Stimulated activated CD8-positive, alpha-beta memory T cell treated with anti-CD3 and anti-CD28 coated beads, Interleukin-7, amount 100 ng/mL, for 24 hours (primary cell): ENCODE measurements around the gene CHST11.

Source experiments
- DNase-seq: peaks from one replicate; pipeline ENCODE4 v3.0.0-alpha.2; 2020; ENCODE audit warnings: low read depth

The CHST11 gene

DNA sequence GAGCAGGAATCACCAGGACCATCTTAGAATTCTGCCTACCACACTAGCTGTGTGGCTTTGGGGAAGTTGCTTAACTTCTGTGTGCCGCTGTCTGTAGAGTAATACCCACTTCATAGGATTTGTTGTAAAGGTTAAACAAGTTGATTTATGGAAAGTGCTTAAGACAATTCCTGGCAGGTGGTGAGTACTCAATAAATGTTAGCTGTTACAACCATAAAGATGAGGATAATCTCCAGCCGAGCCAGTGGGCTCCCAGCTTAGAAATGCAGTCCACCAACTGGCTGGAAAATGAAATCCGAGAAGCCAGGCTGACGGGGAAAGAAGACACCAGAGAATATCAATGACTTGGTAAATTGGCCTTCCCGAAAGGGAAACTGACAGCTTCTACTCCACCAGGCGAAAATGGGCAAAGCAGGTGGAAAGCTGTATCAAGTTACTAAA, 173.5 kb downstream of the CHST11 start:
- no peak for DNase-seq

DNA sequence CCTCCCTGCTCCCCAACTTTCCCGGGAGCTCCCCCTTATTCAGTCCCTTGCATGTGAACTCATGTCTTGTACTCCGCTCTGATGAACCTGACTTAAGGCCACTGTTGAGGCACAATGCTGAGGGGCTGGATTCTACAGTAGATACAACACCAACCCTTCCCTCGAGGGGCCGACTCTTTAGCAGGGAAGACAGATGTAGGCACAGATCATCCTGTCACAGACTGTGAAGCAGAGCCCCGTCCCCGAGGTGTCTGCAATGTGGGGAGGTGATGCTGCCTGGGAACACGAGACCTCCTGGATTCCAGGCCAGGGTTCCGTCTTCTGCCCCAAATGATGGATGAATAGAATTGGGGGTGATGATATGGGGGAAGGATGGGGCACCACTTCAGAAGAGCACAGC, 175.1 kb downstream of the CHST11 start:
- DNase-seq, result no peak

DNA sequence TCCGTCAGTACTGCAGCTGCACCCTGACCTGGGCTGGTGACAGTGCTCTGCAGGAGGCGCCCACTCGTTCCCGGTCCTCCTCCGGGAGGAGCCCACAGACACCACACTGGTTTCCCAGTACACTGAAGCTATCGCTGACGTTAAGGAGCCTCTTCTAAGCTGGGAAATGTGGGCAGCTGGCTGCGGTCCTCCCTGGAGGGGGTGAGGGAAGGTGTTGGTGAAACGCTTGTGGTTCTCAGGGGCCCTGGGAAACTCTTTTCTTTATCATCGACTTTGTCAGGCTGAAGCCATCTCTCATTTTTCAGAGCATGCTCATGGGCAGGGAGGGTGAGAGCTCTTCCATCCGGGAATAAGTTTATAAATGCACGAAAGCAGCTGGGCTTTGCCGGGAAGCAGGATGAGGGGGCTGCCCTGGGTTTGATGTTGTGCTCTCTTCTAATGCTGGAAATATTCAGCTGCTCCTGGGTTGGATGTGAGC, 176.0 kb downstream of the CHST11 start:
- DNase-seq, result no peak

DNA sequence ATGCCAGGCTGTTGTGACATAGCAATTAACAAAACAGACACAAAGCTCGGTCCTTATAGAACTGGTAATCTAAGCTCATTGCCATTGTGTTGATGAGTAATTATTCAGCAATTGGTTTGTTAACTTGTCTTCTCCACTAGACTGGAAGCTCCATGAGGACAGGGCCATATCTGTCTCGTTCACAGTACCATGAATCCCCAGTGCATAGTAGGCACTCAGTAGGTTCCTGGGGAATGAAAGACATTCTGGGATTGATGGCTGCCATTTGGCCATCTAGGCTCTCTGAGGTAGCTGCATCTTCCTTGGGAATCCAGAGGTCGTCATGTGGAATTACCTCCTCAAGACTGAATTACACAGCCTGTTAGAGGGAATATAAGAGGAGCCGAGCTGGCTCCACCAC, 177.3 kb downstream of the CHST11 start:
- no peak for DNase-seq

DNA sequence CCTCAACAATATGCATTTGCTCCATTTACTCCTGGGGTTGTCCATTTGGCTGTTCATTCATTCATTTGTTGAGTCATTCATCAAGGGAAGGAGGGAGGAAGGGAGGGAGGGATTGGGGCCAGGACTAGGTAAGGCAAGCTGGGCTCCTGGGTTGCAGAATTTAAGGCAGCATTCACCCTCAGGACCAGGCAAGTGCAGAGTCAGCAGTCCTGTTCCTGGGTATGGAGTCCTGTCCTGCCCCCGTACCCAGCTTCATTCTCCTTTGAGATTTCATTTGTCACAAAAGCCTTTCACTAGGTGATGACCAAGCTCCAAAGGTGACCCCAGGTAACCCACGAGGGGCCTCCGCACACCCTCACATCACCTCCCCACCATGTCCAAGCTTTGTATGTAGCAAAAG, 178.1 kb downstream of the CHST11 start:
- DNase-seq, result no peak

- no peak for DNase-seq
These were observed 179.0 kb downstream of the CHST11 start for GRCh38 chr12:104635607-104636343.

DNA sequence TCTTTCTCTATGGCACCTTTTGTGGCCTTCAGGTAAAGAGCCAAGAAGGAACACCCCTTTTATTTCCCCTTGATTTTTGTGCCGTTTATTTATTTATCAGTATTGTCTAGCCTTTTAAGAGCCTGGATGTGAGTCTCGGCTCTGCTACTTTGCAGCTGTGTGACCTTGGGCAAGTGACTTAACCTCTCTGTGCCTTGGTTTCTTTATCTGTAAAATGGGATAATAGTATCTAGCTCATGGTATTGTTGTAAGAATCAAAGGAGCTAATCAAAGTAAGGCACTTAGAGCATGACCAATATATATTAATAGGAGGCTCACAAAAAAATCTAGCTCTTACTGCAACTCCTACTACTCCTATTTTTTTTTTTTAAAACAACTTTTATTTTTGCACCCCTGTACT, 179.7 kb downstream of the CHST11 start:
- DNase-seq, result no peak

GRCh38 chr12:104637604-104638003, 180.9 kb downstream of the CHST11 start:
- DNase-seq, result no peak

DNA sequence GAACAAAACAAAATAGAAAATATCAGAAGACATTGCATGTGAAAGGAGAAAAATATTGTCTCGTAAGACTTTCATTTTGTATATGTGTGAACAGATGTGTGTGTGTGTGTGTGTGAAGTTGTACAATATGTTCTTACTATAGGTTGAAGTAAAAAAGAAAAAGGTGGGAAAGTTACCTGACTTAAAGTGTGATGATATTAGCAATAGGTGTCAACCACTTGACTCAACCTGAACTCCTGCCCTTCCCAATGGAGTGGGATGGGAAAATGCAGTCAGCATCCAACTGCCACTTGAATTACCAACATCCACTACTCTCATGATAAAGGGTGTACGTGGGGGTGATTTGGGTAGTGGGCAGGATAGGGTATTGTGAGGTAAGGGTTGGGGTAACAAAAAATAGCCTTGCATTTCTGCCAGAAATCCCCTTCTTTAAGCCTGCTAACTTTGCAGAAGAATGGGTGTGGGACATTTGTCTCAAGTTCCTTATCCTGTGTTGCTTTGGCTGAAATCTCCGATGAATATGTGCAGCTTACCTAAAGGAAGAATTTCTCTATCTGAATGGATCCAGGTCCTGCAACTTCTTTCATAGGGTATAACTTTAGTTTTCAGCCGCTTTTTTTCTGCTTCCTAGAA, 181.6 kb downstream of the CHST11 start:
- DNase-seq, result no peak

- no peak for DNase-seq
These were observed 182.1 kb downstream of the CHST11 start for GRCh38 chr12:104638851-104639240.

GRCh38 chr12:104640956-104641355, 184.2 kb downstream of the CHST11 start:
- DNase-seq, result no peak

- no peak for DNase-seq
These were observed 185.1 kb downstream of the CHST11 start for GRCh38 chr12:104641862-104642261.

DNA sequence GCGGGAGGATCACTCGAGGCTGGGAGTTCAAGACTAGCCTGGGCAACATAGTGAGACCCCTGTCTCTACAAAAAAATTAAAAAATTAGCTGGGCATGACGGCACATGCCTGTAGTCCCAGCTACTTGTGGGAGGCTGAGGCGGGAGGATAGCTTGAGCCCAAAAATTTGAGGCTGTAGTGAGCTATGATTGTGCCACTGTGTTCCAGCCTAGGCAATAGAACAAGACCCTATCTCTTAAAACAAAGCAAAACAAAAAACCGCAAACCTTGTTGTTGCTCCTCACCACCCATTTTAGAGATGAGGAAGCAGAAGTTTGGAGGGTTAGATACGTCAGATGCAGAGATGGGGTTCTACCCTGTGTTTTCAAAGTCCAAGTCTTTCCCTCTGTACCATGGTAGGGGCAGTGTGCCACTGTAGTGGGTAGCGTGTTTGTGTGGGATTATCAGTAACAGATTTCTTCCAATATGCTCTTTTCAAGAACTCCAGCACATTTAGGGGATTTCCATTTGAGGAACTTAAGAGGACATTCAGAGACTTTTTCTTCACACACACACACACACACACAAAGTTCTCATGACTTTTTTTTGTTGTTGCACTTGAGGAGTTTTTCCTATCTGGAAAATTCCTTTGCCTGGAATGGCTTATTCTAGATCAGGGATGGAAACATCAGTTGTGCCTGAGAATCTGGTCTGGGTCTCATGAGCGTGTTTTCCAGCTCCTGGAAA, 186.5 kb downstream of the CHST11 start:
- no peak for DNase-seq

DNA sequence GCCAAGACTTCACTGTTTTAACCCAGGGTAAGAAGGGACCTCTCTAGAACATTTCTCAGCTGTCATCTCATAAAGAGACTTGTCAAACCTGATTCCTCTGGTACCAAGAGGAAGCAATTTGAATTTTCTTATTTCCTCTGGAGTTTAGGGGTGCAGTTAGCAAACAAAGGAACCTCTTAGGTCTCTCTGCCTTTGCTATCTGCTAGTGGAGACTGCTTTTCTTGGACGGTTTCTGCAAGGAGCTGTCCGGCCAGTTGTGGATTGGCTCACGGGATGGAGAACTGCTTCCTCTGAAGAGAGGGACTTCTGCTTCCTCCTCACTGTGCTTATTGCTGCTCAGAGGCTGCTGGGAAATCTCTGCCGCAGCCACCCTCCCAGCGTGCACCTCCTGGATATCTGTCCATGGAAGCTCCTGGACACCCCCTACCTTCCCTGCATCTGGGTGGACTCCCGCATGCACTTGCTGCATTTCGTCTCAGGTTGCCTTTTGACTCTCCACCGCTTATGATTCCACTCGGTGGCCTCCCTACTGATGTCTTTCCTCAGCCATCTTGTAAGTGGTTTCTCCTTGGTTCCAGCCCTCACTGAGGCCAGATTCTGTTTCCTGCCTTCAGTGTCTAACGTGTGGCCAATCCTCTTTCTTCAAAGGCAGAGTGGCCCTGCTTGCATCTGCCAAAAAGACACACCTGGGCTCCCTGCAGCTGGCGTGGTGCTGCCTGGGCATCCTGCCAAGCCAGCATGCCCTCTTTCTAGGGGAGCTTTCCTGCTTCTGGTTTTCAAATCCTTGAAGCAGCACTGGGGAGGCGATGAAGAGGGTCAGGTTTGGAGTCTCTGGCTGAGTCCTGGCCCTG, 187.3 kb downstream of the CHST11 start:
- no peak for DNase-seq

DNA sequence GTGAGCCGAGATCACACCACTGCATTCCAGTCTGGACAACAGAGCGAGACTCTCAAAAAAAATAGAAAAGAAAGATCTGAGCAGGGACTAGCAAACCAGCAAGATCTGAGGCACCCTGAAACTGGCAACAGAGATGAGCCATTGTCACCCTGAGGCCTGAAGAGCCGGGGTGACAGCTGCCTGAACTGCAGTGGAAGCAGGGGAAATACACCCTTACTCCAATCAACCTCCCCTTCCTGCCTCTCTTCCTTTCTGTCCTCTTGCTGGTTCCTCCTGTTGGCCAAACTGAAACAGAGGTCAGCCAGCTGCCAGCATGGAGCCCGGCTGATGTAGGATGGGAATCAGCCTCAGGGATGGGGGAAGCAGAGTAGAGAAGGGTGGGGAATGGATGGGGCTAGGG, 192.0 kb downstream of the CHST11 start:
- DNase-seq, result no peak

DNA sequence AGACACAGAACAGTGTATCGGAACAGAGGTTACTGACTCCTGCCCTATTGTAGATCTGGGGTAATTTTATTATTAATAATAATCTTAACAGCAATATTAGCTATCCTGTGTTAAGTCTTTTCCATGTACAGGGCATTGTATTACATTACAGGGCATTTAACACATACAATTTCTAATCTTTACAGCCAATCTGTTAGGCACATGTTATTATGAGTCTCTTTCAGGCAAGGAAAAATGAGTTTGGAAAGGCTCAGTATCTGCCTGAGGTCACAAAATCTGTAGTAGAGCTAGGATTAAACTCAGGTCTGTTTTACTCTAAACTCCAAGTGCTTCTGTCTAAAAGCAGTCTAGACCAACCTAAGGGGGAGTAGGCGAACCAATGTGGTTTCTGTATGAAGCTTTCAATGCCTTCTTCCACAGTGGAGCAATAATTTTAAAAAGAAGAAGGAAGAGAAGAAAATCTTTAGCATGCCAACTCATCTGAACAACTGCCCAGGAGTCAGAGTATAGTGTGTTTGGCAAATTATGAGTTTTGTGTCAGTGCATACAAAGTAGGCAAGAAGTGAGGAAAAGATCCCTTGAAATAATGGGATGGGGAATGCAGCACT, 192.6 kb downstream of the CHST11 start:
- DNase-seq, result no peak

- no peak for DNase-seq
These were observed 193.2 kb downstream of the CHST11 start for GRCh38 chr12:104649921-104650320.

DNA sequence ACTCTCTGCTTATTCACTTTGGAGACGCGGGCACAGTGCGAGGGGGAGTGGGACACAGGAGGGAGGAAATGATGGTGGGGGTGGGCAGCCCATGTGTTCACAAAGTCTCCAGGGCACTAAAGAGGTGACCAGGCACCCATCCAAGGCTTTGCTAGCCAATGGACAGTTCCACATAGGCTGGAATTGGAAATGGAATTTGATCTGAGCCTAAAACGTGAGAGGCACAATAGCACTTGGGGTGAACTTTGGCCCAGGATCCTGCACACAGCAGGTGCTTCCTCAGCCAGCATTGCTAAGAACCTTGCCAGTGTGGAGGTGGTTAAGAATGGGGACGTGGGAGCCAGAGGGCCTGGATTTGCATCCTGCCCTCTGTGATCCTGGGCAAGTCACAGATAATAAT, 193.8 kb downstream of the CHST11 start:
- no peak for DNase-seq

DNA sequence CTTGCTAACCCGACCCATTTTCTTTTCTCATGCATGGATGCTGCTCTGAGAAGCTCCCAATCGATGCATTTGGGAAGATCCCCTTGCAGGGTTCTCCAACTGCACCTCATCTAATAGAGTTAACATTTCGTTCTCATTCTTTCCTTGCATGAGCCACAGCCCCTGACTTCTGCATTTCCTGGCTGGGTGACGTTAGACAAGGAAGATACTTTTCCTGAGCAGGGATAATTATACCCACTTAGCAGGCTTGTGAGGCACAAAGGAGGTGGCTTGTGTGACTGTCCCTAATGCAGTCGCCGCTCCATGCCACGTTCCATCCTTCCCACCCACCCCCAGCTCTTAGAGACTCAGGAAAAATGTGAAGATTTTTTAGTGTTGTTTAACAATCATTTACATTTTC, 195.1 kb downstream of the CHST11 start:
- DNase-seq, result no peak

- DNase-seq, result no peak
These were observed 195.6 kb downstream of the CHST11 start for GRCh38 chr12:104652358-104652757.

GRCh38 chr12:104652910-104653309, 196.2 kb downstream of the CHST11 start:
- DNase-seq, result no peak
